ENCODE measurements around the gene CCDC188. TPM values are rescaled to one million over a fixed set of nuclear protein-coding genes. Genes with fewer than 3 reads are reported as not detected.

CCDC188 gene
- total RNA-seq, 1 experiment from 2014 or later, result not detected

GRCh38 chr22:20140107-20140445, 10.8 kb downstream of the CCDC188 start:
- TF ChIP-seq EZH2 (IDR thresholded peaks at IDR 0.05; ENCODE audit: low read depth) (no peak), CTCF (conservative IDR thresholded peaks at IDR 0.05) (no peak)
- Histone ChIP-seq H3K27me3 (ENCODE audit: insufficient read depth, low read depth) (no peaks in the 10 kb centered on the region), H3K4me1 (replicated peaks; ENCODE audit: insufficient read depth) (no peaks in the 10 kb centered on the region), H3K9me2 (ENCODE audit: insufficient read depth) (no peaks in the 10 kb centered on the region), H2AFZ (no peak overlapping the region), H4K20me1 (ENCODE audit: insufficient read depth) (peaks cover 2% of the 10 kb centered on the region; the same call in 1 of the 2 replicates), H3K4me3 (no peak overlapping the region), H3F3A (ENCODE audit: insufficient read depth, low read depth) (no peaks in the 10 kb centered on the region), H3K9me3 (ENCODE audit: insufficient read depth, low read depth) (no peaks in the 10 kb centered on the region), H3K4me2 (no peak overlapping the region), H3K79me2 (ENCODE audit: low read depth) (no peaks in the 10 kb centered on the region), H3K36me3 (ENCODE audit: low read depth) (no peaks in the 10 kb centered on the region), H3K27ac (no peak overlapping the region)
- no peak for DNase-seq
- intact Hi-C loops (cut with micrococcal nuclease; ENCODE audit: unreplicated experiment), result no loop called here
- POLR2A ChIA-PET (ENCODE audit: unreplicated experiment), result no interaction called here
- no TSS peak for BruUV-seq (replicated peaks)
- CTCF ChIA-PET, result no interaction called here

- no TSS peak for BruUV-seq (replicated peaks)
- Histone ChIP-seq H3K27ac (no peak overlapping the region), H3K4me1 (replicated peaks; ENCODE audit: insufficient read depth) (no peaks in the 10 kb centered on the region), H3K36me3 (ENCODE audit: low read depth) (no peaks in the 10 kb centered on the region), H2AFZ (no peak overlapping the region), H3K4me2 (no peak overlapping the region), H3K9me3 (ENCODE audit: insufficient read depth, low read depth) (no peaks in the 10 kb centered on the region), H3F3A (ENCODE audit: insufficient read depth, low read depth) (no peaks in the 10 kb centered on the region), H3K27me3 (ENCODE audit: insufficient read depth, low read depth) (no peaks in the 10 kb centered on the region), H4K20me1 (ENCODE audit: insufficient read depth) (peaks cover 7% of the 10 kb centered on the region; the same call in 1 of the 2 replicates), H3K79me2 (ENCODE audit: low read depth) (no peaks in the 10 kb centered on the region), H3K4me3 (no peak overlapping the region), H3K9me2 (ENCODE audit: insufficient read depth) (no peaks in the 10 kb centered on the region)
- no peak for DNase-seq
- TF ChIP-seq EZH2 (IDR thresholded peaks at IDR 0.05; ENCODE audit: low read depth), result no peak
- no peak for TF ChIP-seq CTCF (conservative IDR thresholded peaks at IDR 0.05)
- CTCF ChIA-PET, result no interaction called here
- POLR2A ChIA-PET (ENCODE audit: unreplicated experiment), result no interaction called here
- intact Hi-C loops (cut with micrococcal nuclease; ENCODE audit: unreplicated experiment), result no loop called here
These were observed 11.3 kb downstream of the CCDC188 start for GRCh38 chr22:20139391-20140106.

GRCh38 chr22:20138868-20139267, 12.0 kb downstream of the CCDC188 start:
- POLR2A ChIA-PET (ENCODE audit: unreplicated experiment), result no interaction called here
- no peak for TF ChIP-seq CTCF (conservative IDR thresholded peaks at IDR 0.05)
- no peak for TF ChIP-seq EZH2 (IDR thresholded peaks at IDR 0.05; ENCODE audit: low read depth)
- no peak overlapping the region for H3K27ac ChIP-seq
- H2AFZ ChIP-seq, result no peak overlapping the region
- no peaks in the 10 kb centered on the region for H3K4me1 ChIP-seq (replicated peaks; ENCODE audit: insufficient read depth)
- no TSS peak for BruUV-seq (replicated peaks)
- H3K79me2 ChIP-seq (ENCODE audit: low read depth), result no peaks in the 10 kb centered on the region
- no peaks in the 10 kb centered on the region for H3F3A ChIP-seq (ENCODE audit: insufficient read depth, low read depth)
- H3K9me3 ChIP-seq (ENCODE audit: insufficient read depth, low read depth), result no peaks in the 10 kb centered on the region
- no peaks in the 10 kb centered on the region for H3K9me2 ChIP-seq (ENCODE audit: insufficient read depth)
- CTCF ChIA-PET, result no interaction called here
- H3K4me3 ChIP-seq, result no peak overlapping the region
- no peaks in the 10 kb centered on the region for H3K27me3 ChIP-seq (ENCODE audit: insufficient read depth, low read depth)
- H4K20me1 ChIP-seq (ENCODE audit: insufficient read depth), result peaks cover 7% of the 10 kb centered on the region; the same call in 1 of the 2 replicates
- H3K4me2 ChIP-seq, result no peak overlapping the region
- intact Hi-C loops (cut with micrococcal nuclease; ENCODE audit: unreplicated experiment), result no loop called here
- no peak for DNase-seq
- no peaks in the 10 kb centered on the region for H3K36me3 ChIP-seq (ENCODE audit: low read depth)
